Bronchus fibroblast of lung (primary cell): ENCODE data around the gene RBM7. TPM values are rescaled to one million over a fixed set of nuclear protein-coding genes. Genes with fewer than 3 reads are reported as not detected.

Source experiments
- total RNA-seq: library from RNA; depleted of rRNA; stranded (reverse); fragments of >200 nt; gene quantifications from 2 replicates; pipeline ENCODE4 v1.2.3, GENCODE V29; 2015

Gene RBM7, protein sequence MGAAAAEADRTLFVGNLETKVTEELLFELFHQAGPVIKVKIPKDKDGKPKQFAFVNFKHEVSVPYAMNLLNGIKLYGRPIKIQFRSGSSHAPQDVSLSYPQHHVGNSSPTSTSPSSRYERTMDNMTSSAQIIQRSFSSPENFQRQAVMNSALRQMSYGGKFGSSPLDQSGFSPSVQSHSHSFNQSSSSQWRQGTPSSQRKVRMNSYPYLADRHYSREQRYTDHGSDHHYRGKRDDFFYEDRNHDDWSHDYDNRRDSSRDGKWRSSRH
- 25.7 and 27.2 TPM in 2 replicates for total RNA-seq

GRCh38 chr11:114400216-114400914, at the start of gene RBM7, which contains the start of gene C11orf71:
Gene RBM7, plus strand, starts transcription at chr11:114400666. Its CDS starts 6 bp downstream, at chr11:114400672.
Gene C11orf71, minus strand, starts transcription at chr11:114400511. Its CDS starts 180 bp downstream, at chr11:114400331.

DNA sequence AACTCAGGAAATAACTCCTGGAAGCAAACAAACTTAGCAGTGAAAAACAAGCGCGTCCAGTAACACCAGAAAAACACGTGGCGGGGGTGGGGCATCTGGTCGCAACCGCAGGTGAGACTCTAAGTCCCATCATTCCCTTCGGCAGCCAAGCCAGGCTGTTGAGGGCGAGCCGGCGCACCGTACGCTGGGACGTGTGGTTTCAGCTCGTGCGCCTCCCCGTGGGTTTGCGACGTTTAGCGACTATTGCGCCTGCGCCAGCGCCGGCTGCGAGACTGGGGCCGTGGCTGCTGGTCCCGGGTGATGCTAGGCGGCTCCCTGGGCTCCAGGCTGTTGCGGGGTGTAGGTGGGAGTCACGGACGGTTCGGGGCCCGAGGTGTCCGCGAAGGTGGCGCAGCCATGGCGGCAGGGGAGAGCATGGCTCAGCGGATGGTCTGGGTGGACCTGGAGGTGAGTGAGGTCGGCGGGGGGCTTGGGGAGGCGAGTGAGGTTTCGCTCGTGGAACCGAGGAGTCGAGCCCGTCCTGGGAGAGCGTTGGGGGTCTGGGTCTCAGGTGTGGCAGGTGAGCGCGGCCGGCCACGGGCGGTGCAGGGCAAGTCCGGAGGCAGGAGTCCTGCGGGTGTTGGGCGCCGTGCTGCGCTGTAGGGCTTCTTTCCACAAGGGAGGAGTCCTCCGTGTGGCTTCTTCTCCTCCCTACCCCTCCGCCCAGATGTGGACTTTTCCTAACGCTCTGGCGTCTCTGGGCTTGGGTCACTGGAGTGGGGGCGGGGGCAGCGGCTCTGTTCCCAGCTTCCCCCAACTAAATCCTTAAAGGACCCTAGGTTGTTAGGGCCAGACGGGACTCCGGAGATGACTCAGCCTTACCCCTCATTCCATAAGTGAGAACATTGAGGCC, 39.0 kb downstream of the RBM7 start, which contains the start of gene REXO2:
Gene REXO2, plus strand, starts transcription at position 239 of the 892 bp plus-strand sequence. Its CDS starts 62 bp downstream, at position 301.

Other genes with a start within 250 kb of the RBM7 start
- 447 and 483 TPM in 2 replicates for gene NNMT, start 104.3 kb upstream of the RBM7 start, total RNA-seq
- 4.0 and 5.5 TPM in 2 replicates for gene C11orf71, start 155 bp upstream of the RBM7 start, total RNA-seq
- 162 and 174 TPM in 2 replicates for gene REXO2, start 38.8 kb downstream of the RBM7 start, total RNA-seq
- gene NXPE1, start 159.2 kb downstream of the RBM7 start, total RNA-seq = not detected in 2 replicates
- gene NXPE4, start 195.1 kb downstream of the RBM7 start, total RNA-seq = not detected in 2 replicates